Natural killer cell (primary cell): ENCODE results near the gene SEPTIN10. TPM values are rescaled to one million over a fixed set of nuclear protein-coding genes. Genes with fewer than 3 reads are reported as not detected.

Experiments
- ATAC-seq, 3 donors: fragments of 150-1000 bp in 2 of 3; fragments of 200-7000 bp in 1 of 3; cut with Tn5 transposase; 1 replicate in 1 of 3; 2 replicates in 2 of 3; pipeline ENCODE4 v1.10.0; 2021; ENCODE audit warnings: mild to moderate bottlenecking in 2 of 3, moderate library complexity in 2 of 3
- DNase-seq, 2 donors: peaks; one replicate each; pipeline versions ENCODE4 v3.0.0 to v3.0.0-alpha.2; 2013 to 2021; ENCODE audit warnings: mixed read lengths in 1 of 2
- H3K27ac ChIP-seq: one replicate; pipeline ENCODE4 v1.5.1; 2013; ENCODE audit warnings: mild to moderate bottlenecking, low read length
- H3K27me3 ChIP-seq: one replicate; pipeline ENCODE4 v1.6.1; 2013; ENCODE audit warnings: low read length; ENCODE audit not compliant: control insufficient read depth, insufficient read depth
- H3K36me3 ChIP-seq: one replicate; pipeline ENCODE4 v1.6.1; 2013; ENCODE audit warnings: low read length; ENCODE audit not compliant: control insufficient read depth, insufficient read depth
- H3K4me1 ChIP-seq: one replicate; pipeline ENCODE4 v1.6.1; 2013; ENCODE audit warnings: low read length; ENCODE audit not compliant: control insufficient read depth, insufficient read depth
- H3K4me3 ChIP-seq: one replicate; pipeline ENCODE4 v1.5.1; 2013; ENCODE audit warnings: low read length
- H3K9me3 ChIP-seq: one replicate; pipeline ENCODE4 v1.6.1; 2013; ENCODE audit warnings: low read length; ENCODE audit not compliant: control insufficient read depth, insufficient read depth
- H3K27ac Mint-ChIP-seq, 2 donors: one replicate each; pipeline ENCODE4 v1.8.0; 2022; ENCODE audit warnings: mild to moderate bottlenecking in 2 of 2, mixed read lengths in 2 of 2, moderate library complexity in 1 of 2
- H3K27me3 Mint-ChIP-seq, 2 donors: one replicate each; pipeline ENCODE4 v1.8.0; 2022; ENCODE audit warnings: low read depth in 2 of 2, mixed read lengths in 2 of 2
- H3K36me3 Mint-ChIP-seq: one replicate; pipeline ENCODE4 v1.8.0; 2022; ENCODE audit warnings: mixed read lengths
- H3K4me1 Mint-ChIP-seq, 2 donors: one replicate each; pipeline ENCODE4 v1.8.0; 2022; ENCODE audit warnings: mixed read lengths in 2 of 2
- H3K4me3 Mint-ChIP-seq: one replicate; pipeline ENCODE4 v1.8.0; 2022; ENCODE audit warnings: mild to moderate bottlenecking, moderate library complexity, mixed read lengths
- H3K9me3 Mint-ChIP-seq, 2 donors: one replicate each; pipeline ENCODE4 v1.8.0; 2022; ENCODE audit warnings: mixed read lengths in 2 of 2
- CTCF ChIP-seq: fragments of 200-600 bp; IDR thresholded peaks from one replicate; pipeline ENCODE4 v1.8.0; 2022; ENCODE audit warnings: antibody characterized with exemption
- WGBS: methylation state at CpG from one replicate; pipeline ENCODE4 v1.1.7; 2013; ENCODE audit warnings: missing lambda C conversion rate; ENCODE audit not compliant: insufficient coverage; 5-methylcytosine and 5-hydroxymethylcytosine counted together
- intact Hi-C: fragments of 100-400 bp; cut with micrococcal nuclease; formaldehyde crosslinking; loops from one replicate; pipeline ENCODE4 v1.14.2; 2022
- total RNA-seq, 4 donors: library from RNA; stranded (reverse); fragments of 120-200 nt in 1 of 4; gene quantifications; one replicate each; pipeline versions ENCODE4 v1.2.3 to v1.2.4, GENCODE V29; 2013 to 2022

SEPTIN10 gene
- total RNA-seq, 3 donors from 2014 or later (not counting 1 experiment from before 2014, with no cell fraction given): 0.25 to 2.6 (median 0.33) TPM

DNA sequence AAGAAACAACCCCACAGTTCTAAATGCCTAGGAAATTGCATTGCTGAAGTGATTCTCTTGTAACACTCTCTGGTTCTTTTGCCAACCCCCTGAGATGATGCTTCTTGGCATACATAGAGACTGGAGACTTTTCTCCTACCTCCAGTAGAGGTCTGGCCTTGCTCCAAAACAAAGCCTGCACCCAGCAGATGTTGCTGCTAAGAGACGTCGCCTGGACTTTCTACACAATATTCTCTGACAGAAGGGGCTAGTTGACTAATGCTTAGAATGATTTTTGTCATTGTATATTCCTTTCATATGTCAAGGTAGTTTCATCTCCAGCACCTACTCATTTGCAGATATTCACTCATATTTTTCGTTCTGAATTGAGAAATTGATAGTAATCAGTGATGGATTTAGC, 25.0 kb upstream of the SEPTIN10 start:
- Mint-ChIP-seq H3K36me3 (no peaks in the 10 kb centered on the region), H3K27me3 (peaks cover 2 to 7% of the 10 kb centered on the region in 2 donors), H3K27ac (no peak overlapping the region), H3K9me3 (no peaks in the 10 kb centered on the region), H3K4me1 (no peaks in the 10 kb centered on the region), H3K4me3 (no peak overlapping the region)
- Histone ChIP-seq H3K9me3 (no peaks in the 10 kb centered on the region), H3K4me1 (no peaks in the 10 kb centered on the region), H3K4me3 (no peak overlapping the region), H3K27me3 (no peaks in the 10 kb centered on the region), H3K36me3 (no peaks in the 10 kb centered on the region), H3K27ac (no peak overlapping the region)
- no CpG with 5 or more reads among the region's 3 CpGs for WGBS
- DNase-seq: no peak
- intact Hi-C loops: no loop called here
- TF ChIP-seq CTCF: no peak
- ATAC-seq: no peak

DNA sequence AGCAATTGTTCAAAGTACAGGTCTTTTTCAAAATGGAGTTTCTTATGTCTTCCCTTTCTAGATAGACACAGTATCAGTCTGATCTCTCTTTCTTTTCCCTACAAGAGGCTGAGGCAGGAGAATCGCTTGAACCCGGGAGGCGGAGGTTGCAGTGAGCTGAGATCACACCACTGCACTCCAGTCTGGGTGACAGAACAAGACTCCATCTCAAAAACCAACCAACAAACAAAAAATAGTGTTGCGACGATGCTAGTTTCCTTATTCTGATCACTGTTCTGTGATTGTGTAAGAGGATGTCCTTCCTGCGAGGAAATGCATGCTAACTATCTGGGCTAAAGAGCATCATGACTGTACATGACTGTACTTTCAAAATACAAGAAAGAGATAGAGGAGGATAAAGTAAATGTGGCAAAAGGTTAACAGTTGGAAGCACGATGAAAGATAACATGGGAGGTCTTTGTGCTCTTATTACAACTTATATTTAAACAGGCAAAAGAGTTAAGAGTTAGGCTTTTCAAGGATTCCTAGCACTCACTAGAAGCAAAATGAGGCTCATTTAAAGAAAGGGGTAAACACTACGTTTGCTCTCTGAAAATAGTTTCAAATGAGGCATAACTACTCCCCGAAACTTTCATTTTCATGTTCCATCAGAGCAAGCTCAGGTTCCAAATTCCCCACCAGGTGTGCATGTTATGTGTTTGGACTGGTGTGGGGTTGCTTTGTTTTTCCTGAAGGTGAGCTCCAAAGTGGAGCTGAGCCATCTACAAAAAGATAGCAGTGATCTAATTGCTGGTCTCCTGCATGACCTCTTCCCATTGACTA, 24.2 kb upstream of the SEPTIN10 start:
- DNase-seq: no peak
- Histone ChIP-seq H3K4me1 (no peaks in the 10 kb centered on the region), H3K4me3 (no peak overlapping the region), H3K36me3 (no peaks in the 10 kb centered on the region), H3K27me3 (no peaks in the 10 kb centered on the region), H3K9me3 (no peaks in the 10 kb centered on the region), H3K27ac (no peak overlapping the region)
- no peak for TF ChIP-seq CTCF
- 76% methylated on average over 6 of the region's 9 CpGs for WGBS
- Mint-ChIP-seq H3K4me3 (no peak overlapping the region), H3K27me3 (peaks cover 6 to 14% of the 10 kb centered on the region in 2 donors), H3K36me3 (no peaks in the 10 kb centered on the region), H3K4me1 (no peaks in the 10 kb centered on the region), H3K27ac (no peak overlapping the region), H3K9me3 (no peaks in the 10 kb centered on the region)
- ATAC-seq: no peak
- intact Hi-C loops: no loop called here

DNA sequence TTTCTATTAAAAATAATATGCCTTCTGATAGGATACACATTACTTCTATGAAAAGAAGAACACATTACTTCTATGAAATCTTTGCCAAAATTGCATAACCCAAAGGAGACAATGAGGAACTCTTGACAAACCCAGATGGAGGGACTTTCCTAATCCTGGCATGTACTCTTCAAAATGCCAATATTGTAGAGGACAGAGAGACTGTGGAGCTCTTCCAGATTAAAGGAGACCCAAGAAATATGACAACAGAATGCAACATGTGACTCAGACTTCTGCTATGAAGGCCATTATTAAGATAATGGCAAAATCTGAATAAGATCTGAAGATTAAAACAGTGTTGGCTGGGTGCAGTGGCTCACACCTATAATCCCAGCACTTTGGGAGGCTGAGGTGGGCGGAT, 22.6 kb upstream of the SEPTIN10 start:
- no peaks in the 10 kb centered on the region for H3K9me3 Mint-ChIP-seq
- Histone ChIP-seq H3K27me3 (no peaks in the 10 kb centered on the region), H3K9me3 (no peaks in the 10 kb centered on the region), H3K27ac (no peak overlapping the region), H3K36me3 (no peaks in the 10 kb centered on the region), H3K4me3 (no peak overlapping the region), H3K4me1 (no peaks in the 10 kb centered on the region)
- intact Hi-C loops: no loop called here
- no peaks in the 10 kb centered on the region for H3K36me3 Mint-ChIP-seq
- DNase-seq (no peak), ATAC-seq (no peak)
- no peaks in the 10 kb centered on the region for H3K4me1 Mint-ChIP-seq
- whole genome bisulfite sequencing: 82% methylated on average over 1 of the region's 1 CpG
- H3K4me3 Mint-ChIP-seq: no peak overlapping the region
- H3K27me3 Mint-ChIP-seq: peaks cover 6 to 16% of the 10 kb centered on the region in 2 donors
- no peak overlapping the region for H3K27ac Mint-ChIP-seq
- TF ChIP-seq CTCF: no peak
